AG10803 (cell line): ENCODE measurements around the gene DEAF1.

Experiments used
- DNase-seq: peaks from one replicate; pipeline ENCODE4 v3.0.0; 2010; ENCODE audit warnings: low read depth
- H3K4me3 ChIP-seq: 2 replicates; pipeline ENCODE4 v1.5.1; 2011; ENCODE audit warnings: mild to moderate bottlenecking, low read length, control low read depth
- CTCF ChIP-seq: conservative IDR thresholded peaks from 2 replicates; pipeline ENCODE4 v1.5.1; 2011; ENCODE audit warnings: mild to moderate bottlenecking, low read length, control low read depth, inconsistent platforms

The DEAF1 gene

GRCh38 chr11:638631-639331, 56.2 kb downstream of the DEAF1 start:
- H3K4me3 ChIP-seq: no peak overlapping the region
- DNase-seq: no peak
- no peak for TF ChIP-seq CTCF

- no peak overlapping the region; the same call in 1 of the 2 replicates for H3K4me3 ChIP-seq
- no peak for DNase-seq
- TF ChIP-seq CTCF: no peak
Measured at GRCh38 chr11:637593-638521, 57.2 kb downstream of the DEAF1 start.

GRCh38 chr11:637333-637592, 57.8 kb downstream of the DEAF1 start:
- no peak for DNase-seq
- TF ChIP-seq CTCF: no peak
- H3K4me3 ChIP-seq: no peak overlapping the region; the same call in 1 of the 2 replicates

- H3K4me3 ChIP-seq: no peak within 1 kb of the TSS; the same call in 1 of the 2 replicates
- TF ChIP-seq CTCF: no peak
- peak; percentile 33 for DNase-seq
Measured at GRCh38 chr11:636511-637332, 58.3 kb downstream of the DEAF1 start, which contains the start of gene DRD4. Gene DRD4 (plus strand): TSS chr11:637269. CDS start chr11:637305, 36 bp downstream.

GRCh38 chr11:635945-636510, 59.0 kb downstream of the DEAF1 start:
- DNase-seq: no peak
- TF ChIP-seq CTCF: no peak
- no peak overlapping the region for H3K4me3 ChIP-seq

GRCh38 chr11:630871-631270, 64.2 kb downstream of the DEAF1 start:
- no peak overlapping the region for H3K4me3 ChIP-seq
- DNase-seq: no peak
- TF ChIP-seq CTCF: no peak
